HEK293T (cell line): ENCODE results near the gene BRD7.

Experiments used
- ARNT ChIP-seq: fragments of 450-650 bp; IDR thresholded peaks from 2 replicates; pipeline ENCODE4 v1.6.1; 2017; ENCODE audit warnings: mild to moderate bottlenecking
- BHLHE40 ChIP-seq: fragments of 450-650 bp; IDR thresholded peaks from 2 replicates; pipeline ENCODE4 v1.6.1; 2016; ENCODE audit warnings: mild to moderate bottlenecking, moderate library complexity, borderline replicate concordance
- L3MBTL2 ChIP-seq: fragments of 450-650 bp; conservative IDR thresholded peaks from 2 replicates; pipeline ENCODE4 v1.6.1; 2016; ENCODE audit warnings: mild to moderate bottlenecking
- TF ChIP-seq, protein P1 (sequence below): fragments of 450-650 bp; IDR thresholded peaks from 2 replicates; pipeline ENCODE4 v1.6.1; 2016

DNA sequence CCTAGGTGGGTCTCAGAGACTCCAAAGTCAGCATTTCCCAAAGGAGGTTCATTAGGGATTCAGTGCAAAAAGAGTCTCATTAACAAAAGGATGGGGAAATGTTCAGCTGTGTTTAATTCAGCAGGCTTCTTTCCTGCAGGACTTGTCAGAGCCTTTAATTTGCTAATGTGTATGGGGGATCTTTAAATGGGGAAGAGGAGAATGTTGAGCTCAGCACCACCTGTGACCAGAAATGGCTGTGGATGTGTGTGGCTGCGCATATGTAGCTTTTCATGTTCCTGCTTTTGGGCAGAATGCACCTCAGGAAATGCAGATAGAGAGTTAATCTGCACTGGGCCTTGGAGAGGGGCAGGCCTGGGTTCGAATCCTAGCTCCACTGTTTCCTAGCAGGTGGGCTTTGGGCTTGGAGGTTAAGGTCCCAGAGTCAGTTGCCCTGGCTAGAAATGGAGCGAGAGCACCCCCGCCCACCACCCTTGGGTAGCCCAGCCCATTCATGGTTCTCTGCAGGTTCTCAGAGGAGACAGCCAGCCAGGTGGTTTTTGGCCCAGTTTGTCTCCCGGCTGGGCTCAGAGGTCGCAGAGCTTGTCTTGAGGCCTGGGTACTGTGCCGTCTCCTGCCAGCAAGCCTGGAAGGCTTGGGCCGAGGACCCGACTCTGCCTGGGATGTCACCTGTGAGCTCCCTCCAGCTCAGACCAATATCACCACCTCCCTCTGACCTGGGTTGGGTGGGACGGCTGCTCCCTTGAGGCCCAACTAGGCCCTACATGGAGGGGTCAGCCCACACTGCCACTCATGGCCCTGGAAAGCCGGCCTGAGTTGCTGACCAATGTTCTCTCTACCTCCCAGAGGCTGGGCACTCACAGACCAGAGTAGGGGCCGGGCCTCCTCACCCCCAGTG, 93.1 kb downstream of the BRD7 start:
- TF ChIP-seq ARNT (no peak), L3MBTL2 (no peak), BHLHE40 (no peak)
- TF ChIP-seq, protein P1, sequence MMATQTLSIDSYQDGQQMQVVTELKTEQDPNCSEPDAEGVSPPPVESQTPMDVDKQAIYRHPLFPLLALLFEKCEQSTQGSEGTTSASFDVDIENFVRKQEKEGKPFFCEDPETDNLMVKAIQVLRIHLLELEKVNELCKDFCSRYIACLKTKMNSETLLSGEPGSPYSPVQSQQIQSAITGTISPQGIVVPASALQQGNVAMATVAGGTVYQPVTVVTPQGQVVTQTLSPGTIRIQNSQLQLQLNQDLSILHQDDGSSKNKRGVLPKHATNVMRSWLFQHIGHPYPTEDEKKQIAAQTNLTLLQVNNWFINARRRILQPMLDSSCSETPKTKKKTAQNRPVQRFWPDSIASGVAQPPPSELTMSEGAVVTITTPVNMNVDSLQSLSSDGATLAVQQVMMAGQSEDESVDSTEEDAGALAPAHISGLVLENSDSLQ: no peak
